ENCODE data around the gene SMYD3. TPM values are rescaled to one million over a fixed set of nuclear protein-coding genes. Genes with fewer than 3 reads are reported as not detected.

SMYD3 gene
- total RNA-seq, 2 experiments from 2014 or later, result 17.1 TPM

DNA sequence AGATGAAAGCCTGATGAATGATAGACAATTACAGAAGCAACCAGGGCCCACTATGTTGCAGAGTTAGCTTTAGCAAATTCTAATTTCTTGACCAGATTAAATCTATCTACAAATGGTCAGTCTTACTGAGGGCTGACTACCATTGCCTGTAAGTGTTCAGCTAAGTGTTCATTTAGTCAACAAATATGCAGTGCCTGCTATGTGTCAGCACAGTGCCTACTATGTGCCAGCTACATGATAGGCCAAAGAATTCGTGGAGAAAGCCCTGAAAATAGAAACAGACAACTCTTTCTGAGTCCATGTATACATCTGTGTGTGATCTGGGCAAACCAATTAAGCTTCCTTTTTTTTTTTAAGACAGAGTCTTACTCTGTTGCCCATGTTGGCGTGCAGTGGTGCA, 212.8 kb downstream of the SMYD3 start:
- POLR2A ChIA-PET, result no interaction called here
- Mint-ChIP-seq H3K27me3 (no peaks in the 10 kb centered on the region), H3K9me3 (no peaks in the 10 kb centered on the region), H3K27ac (no peak overlapping the region), H3K36me3 (ENCODE audit: low read depth) (no peaks in the 10 kb centered on the region), H3K4me3 (no peak overlapping the region), H3K4me1 (peaks cover 4% of the 10 kb centered on the region)
- no peak for DNase-seq
- CTCF ChIA-PET, result no interaction called here

DNA sequence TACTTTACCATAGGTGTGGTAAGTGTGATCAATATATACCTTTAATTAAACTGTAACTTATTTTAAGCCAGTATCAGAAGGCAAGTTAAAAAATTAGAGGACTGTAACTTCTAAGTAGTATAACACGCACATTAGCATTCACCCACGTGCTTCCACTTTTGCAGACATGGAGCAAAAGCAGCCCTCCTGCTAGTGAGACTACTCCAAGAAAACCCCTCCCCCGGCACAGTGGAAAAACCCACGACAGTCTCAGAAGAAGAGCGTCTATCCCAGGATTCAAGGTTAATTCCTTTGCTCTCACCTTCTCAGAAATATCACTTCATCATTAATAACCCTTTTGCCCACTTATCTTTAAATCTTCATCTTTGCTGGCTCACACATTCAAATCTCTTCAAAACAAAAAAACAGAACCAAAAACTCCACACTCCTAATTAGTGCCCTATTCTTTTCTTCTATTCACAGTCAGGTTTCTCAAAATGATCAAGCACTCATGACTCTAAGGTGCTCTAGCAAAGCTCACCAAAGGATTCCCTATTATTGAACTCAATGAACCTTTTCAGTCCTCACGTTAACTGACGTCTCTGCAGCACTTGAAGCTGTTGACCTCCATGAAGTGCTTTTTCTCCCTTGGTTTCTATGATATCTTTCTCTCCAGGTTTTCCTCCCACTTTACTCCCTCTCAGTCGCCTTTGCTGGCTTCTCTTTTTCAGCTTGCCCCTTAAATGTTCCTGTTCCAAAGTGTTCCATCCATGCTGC, 213.5 kb downstream of the SMYD3 start:
- Mint-ChIP-seq H3K9me3 (no peaks in the 10 kb centered on the region), H3K27ac (no peak overlapping the region), H3K36me3 (ENCODE audit: low read depth) (no peaks in the 10 kb centered on the region), H3K27me3 (no peaks in the 10 kb centered on the region), H3K4me1 (peaks cover 4% of the 10 kb centered on the region), H3K4me3 (no peak overlapping the region)
- no peak for DNase-seq
- POLR2A ChIA-PET, result no interaction called here
- CTCF ChIA-PET, result no interaction called here

DNA sequence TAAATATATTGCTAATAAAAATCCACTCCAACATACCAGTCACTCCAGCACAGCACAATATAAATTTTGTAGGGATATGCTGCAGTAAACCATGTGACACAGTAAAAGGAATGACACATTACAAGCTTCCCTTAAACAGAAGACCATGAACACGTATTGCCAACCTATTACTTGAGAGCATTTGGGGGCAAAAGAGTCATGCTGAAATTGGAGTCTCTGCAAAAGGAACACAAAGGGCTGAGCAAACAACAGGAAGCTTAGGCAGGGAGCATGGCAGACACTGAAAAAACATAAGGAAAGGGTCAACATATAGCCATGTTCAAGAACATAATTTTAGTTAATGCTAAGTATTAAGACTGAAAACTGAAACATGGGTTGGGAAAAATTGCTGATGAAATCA, 214.5 kb downstream of the SMYD3 start:
- Mint-ChIP-seq H3K27ac (no peak overlapping the region), H3K27me3 (no peaks in the 10 kb centered on the region), H3K36me3 (ENCODE audit: low read depth) (no peaks in the 10 kb centered on the region), H3K4me3 (no peak overlapping the region), H3K9me3 (no peaks in the 10 kb centered on the region), H3K4me1 (peaks cover 4% of the 10 kb centered on the region)
- CTCF ChIA-PET, result no interaction called here
- no peak for DNase-seq
- POLR2A ChIA-PET, result no interaction called here

DNA sequence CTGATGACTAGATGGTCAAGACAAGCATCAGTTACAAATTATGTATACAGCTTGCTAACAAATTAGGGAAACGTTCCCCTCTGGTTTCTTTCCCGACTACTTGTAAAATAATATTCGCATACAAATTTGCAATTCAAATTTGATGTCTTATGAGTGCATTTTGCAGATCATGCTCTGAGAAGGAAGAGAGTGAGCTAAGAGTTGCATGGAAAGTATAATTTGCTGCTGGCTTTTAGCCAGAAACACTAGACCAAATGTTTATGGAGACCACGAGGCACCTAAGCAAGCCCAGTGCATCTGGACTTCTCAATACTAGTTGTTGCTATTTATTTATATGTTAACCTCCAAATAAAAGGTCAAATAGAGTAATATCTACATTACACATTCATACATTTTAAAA, 216.0 kb downstream of the SMYD3 start:
- peaks cover 3% of the 10 kb centered on the region for H3K4me1 Mint-ChIP-seq
- no peak overlapping the region for H3K27ac Mint-ChIP-seq
- no peak for DNase-seq
- CTCF ChIA-PET, result no interaction called here
- H3K4me3 Mint-ChIP-seq, result no peak overlapping the region
- POLR2A ChIA-PET, result no interaction called here
- no peaks in the 10 kb centered on the region for H3K27me3 Mint-ChIP-seq
- no peaks in the 10 kb centered on the region for H3K36me3 Mint-ChIP-seq (ENCODE audit: low read depth)
- no peaks in the 10 kb centered on the region for H3K9me3 Mint-ChIP-seq

DNA sequence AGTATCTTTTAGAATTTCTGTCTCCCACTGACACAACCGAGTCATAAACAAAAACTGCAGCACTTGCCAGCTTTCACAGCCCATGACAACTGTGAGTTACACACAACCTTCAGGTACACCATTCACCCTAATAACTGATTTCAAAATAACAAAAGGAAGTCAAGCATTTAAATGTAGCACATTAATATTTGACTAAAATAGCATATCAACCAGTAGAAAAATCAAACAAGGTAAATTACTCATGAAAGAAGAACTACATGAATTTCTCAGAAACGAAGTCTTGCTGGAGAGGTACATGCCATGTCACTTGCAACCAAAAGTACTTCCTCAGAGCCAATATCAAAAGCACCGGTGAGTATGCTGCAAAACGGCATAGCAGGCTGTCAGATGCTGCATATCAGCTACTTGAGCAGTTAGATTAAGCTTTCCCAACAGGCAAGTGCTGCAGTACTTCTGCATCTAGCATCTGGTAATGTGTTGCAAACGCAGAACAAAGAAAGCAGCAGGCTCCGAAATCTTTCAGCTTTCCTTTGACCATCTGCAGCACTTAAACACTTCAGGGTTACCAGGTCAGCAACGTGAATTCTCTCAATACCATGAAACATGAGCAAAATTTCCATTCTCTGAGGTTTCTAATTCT, 223.2 kb downstream of the SMYD3 start:
- no peaks in the 10 kb centered on the region for H3K4me1 Mint-ChIP-seq
- POLR2A ChIA-PET, result no interaction called here
- no peak for DNase-seq
- no peaks in the 10 kb centered on the region for H3K9me3 Mint-ChIP-seq
- no peaks in the 10 kb centered on the region for H3K36me3 Mint-ChIP-seq (ENCODE audit: low read depth)
- H3K27me3 Mint-ChIP-seq, result no peaks in the 10 kb centered on the region
- no peak overlapping the region for H3K27ac Mint-ChIP-seq
- CTCF ChIA-PET, result no interaction called here
- H3K4me3 Mint-ChIP-seq, result no peak overlapping the region

DNA sequence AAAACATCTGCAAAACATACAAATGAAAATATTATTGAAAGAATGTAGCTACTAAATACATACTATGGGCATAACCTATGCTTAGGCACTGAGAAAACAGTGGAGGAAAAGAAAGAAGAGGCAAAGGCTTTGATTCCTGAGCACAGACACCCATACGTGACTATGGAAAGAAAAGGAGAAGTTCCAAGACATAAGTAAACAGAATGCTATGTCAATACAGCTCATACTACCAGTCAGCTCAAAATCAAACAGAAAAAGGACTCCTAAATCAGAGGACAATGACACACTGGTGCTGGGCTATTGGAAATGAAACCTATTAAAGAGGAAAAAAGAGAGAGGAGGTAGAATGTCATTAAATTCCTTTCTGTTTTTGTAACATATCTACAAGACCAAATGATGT, 225.4 kb downstream of the SMYD3 start:
- DNase-seq, result no peak
- H3K27me3 Mint-ChIP-seq, result no peaks in the 10 kb centered on the region
- ChIA-PET CTCF (no interaction called here), POLR2A (no interaction called here)
- H3K9me3 Mint-ChIP-seq, result no peaks in the 10 kb centered on the region
- no peak overlapping the region for H3K27ac Mint-ChIP-seq
- no peaks in the 10 kb centered on the region for H3K36me3 Mint-ChIP-seq (ENCODE audit: low read depth)
- no peak overlapping the region for H3K4me3 Mint-ChIP-seq
- no peaks in the 10 kb centered on the region for H3K4me1 Mint-ChIP-seq

DNA sequence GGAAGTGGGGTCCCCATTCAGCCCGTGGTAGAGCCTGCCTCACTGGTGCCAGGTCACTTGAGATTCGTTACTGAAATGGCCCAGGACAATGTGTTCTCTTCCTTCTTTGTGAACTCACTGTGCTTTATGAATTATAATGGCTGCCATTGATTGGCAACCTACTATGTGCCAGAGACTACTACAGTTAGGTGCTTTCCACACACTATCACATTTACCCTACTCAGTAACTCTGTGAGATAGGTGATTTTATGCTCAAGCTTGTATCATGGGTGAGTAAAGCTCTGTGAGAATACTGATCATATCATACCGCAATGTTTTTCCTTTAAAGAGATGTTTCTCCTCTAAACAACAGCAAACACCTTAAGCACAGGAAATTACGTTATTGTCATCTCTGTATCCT, 225.9 kb downstream of the SMYD3 start:
- ChIA-PET CTCF (no interaction called here), POLR2A (no interaction called here)
- Mint-ChIP-seq H3K36me3 (ENCODE audit: low read depth) (no peaks in the 10 kb centered on the region), H3K27me3 (no peaks in the 10 kb centered on the region), H3K9me3 (no peaks in the 10 kb centered on the region), H3K4me3 (no peak overlapping the region), H3K27ac (no peak overlapping the region), H3K4me1 (no peaks in the 10 kb centered on the region)
- no peak for DNase-seq

DNA sequence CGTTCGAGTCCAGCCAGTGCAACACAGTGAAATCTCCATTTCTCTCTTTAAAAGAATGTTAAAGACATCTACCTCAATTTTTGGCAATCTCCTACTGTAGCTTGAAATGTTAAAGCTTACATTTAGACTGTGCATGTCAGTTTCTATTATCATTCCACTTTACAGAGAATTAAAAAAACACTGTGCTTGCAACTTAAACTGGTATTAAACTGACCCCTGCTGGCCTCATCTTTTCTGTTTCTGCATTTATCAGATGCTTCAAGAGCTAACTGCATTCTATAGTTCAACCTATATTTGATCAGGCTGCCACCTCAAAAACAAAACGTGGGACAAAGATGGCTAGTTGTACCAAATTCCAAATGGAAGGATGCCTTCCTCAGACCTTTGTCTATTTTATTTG, 226.5 kb downstream of the SMYD3 start:
- no peaks in the 10 kb centered on the region for H3K27me3 Mint-ChIP-seq
- H3K4me1 Mint-ChIP-seq, result no peaks in the 10 kb centered on the region
- POLR2A ChIA-PET, result no interaction called here
- H3K4me3 Mint-ChIP-seq, result no peak overlapping the region
- H3K9me3 Mint-ChIP-seq, result no peaks in the 10 kb centered on the region
- CTCF ChIA-PET, result interaction anchor here (0.8 kb wide), 1 partner anchor 10 kb away, joined by 3 read pairs; no protein-coding TSS in a partner anchor
- H3K36me3 Mint-ChIP-seq (ENCODE audit: low read depth), result no peaks in the 10 kb centered on the region
- DNase-seq, result no peak
- no peak overlapping the region for H3K27ac Mint-ChIP-seq

DNA sequence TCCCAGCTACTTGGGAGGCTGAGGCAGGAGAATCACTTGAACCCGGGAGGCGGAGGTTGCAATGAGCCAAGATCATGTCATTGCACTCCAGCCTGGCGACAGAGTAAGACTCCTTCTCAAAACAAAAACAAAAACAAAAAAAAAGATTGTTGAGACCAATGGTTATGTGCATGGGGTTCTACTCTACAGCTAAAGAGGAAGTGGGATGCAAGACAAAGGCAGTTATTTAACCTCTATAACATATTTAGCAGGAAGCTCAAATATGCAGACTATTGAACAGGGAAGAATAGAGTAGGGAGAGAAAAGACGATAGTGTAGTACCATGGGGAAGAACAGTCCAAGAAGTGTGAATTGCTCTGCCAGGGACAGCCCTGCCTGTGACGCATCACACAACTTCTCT, 227.7 kb downstream of the SMYD3 start:
- Mint-ChIP-seq H3K9me3 (no peaks in the 10 kb centered on the region), H3K27ac (no peak overlapping the region), H3K4me1 (no peaks in the 10 kb centered on the region), H3K27me3 (no peaks in the 10 kb centered on the region), H3K4me3 (no peak overlapping the region), H3K36me3 (ENCODE audit: low read depth) (no peaks in the 10 kb centered on the region)
- CTCF ChIA-PET, result interaction anchor here (0.5 kb wide), 1 partner anchor 772 kb away, joined by 6 read pairs; no protein-coding TSS in a partner anchor
- DNase-seq, result no peak
- POLR2A ChIA-PET, result no interaction called here

DNA sequence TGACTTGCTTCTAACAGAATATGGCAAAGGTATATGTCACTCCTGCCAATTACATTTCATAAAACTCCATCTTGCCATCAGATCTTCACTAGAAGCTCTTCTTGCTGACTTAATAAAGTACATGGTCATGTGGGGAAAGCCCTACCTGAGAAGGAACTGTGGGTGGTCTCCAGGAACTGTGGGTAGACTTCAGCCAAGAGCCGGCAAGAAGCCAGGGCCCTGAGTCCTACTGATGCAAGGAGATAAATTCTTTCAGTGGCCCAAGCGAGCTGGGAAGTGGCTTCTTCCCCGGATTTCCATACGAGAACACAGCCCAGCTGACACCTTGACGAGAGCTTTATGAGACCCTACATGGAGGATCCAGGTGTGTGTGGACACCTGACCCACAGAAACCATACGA, 228.7 kb downstream of the SMYD3 start:
- no peaks in the 10 kb centered on the region for H3K36me3 Mint-ChIP-seq (ENCODE audit: low read depth)
- H3K4me3 Mint-ChIP-seq, result no peak overlapping the region
- H3K27ac Mint-ChIP-seq, result no peak overlapping the region
- no peaks in the 10 kb centered on the region for H3K27me3 Mint-ChIP-seq
- H3K4me1 Mint-ChIP-seq, result no peaks in the 10 kb centered on the region
- no peaks in the 10 kb centered on the region for H3K9me3 Mint-ChIP-seq
- ChIA-PET CTCF (interaction anchor here (0.6 kb wide), 1 partner anchor 1046 kb away, joined by 6 read pairs; no protein-coding TSS in a partner anchor), POLR2A (no interaction called here)
- DNase-seq, result no peak

DNA sequence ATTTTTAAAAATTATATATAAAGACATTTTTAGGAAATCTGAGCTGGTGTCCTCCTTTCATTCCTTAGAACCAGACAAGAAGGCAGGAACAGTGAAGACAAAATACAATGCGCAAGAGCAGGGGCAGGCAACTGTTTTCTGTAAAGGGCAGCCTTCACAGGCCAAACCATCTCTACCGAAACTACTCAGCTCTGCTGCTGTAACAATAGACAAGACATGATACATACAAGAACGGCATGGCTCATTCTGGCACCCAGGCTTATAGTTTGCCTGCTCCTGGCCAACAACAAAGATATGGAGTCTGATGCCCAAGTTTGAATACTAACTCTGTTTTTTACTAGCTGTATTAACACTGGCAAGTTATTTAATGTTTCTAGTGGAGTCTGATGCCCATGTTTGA, 232.0 kb downstream of the SMYD3 start:
- H3K27me3 Mint-ChIP-seq, result no peaks in the 10 kb centered on the region
- ChIA-PET CTCF (no interaction called here), POLR2A (no interaction called here)
- no peaks in the 10 kb centered on the region for H3K36me3 Mint-ChIP-seq (ENCODE audit: low read depth)
- H3K27ac Mint-ChIP-seq, result no peak overlapping the region
- no peak for DNase-seq
- H3K9me3 Mint-ChIP-seq, result peaks cover 2% of the 10 kb centered on the region
- H3K4me3 Mint-ChIP-seq, result no peak overlapping the region
- no peaks in the 10 kb centered on the region for H3K4me1 Mint-ChIP-seq

DNA sequence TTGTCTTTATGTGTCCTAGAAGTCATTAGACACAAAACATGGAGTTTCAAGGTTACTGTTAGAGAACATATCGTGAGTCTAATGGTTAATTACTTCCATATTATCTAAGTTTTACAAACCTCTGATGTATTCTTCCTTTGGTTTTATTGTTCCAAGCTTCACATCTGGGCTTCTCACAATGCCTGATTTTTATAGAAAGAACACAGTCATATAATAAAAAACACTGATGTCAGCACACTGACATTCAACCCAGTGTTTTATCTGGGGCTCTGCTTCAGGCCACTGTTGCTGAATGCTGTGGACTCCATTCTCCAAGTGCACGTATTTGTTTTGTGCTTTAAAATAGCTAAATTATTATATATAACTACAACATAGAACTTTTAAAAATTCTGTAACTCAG, 232.9 kb downstream of the SMYD3 start:
- H3K9me3 Mint-ChIP-seq, result peaks cover 2% of the 10 kb centered on the region
- DNase-seq, result no peak
- no peak overlapping the region for H3K4me3 Mint-ChIP-seq
- no peaks in the 10 kb centered on the region for H3K4me1 Mint-ChIP-seq
- H3K36me3 Mint-ChIP-seq (ENCODE audit: low read depth), result no peaks in the 10 kb centered on the region
- ChIA-PET CTCF (no interaction called here), POLR2A (no interaction called here)
- H3K27me3 Mint-ChIP-seq, result no peaks in the 10 kb centered on the region
- H3K27ac Mint-ChIP-seq, result no peak overlapping the region

DNA sequence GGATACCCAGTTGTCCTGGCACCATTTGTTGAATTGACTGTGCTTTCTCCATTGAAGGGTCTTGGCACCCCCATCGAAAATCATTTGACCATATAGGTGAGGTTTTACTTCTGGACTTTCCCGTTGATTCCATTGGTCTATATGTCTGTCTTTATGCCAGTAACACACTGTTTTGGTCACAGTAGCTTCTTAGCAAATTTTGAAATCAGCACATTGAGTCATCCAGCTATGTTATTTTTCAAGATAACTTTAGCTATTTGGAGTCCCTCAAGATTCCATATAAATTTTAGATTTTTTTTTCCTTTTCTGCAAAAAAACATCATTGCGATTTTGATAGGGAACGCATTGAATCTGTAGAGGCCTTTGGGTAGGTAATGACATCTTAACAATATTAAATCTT, 235.6 kb downstream of the SMYD3 start:
- Mint-ChIP-seq H3K9me3 (peaks cover 4% of the 10 kb centered on the region), H3K27ac (no peak overlapping the region), H3K27me3 (no peaks in the 10 kb centered on the region), H3K36me3 (ENCODE audit: low read depth) (no peaks in the 10 kb centered on the region), H3K4me1 (no peaks in the 10 kb centered on the region), H3K4me3 (no peak overlapping the region)
- DNase-seq, result no peak
- ChIA-PET POLR2A (no interaction called here), CTCF (no interaction called here)

DNA sequence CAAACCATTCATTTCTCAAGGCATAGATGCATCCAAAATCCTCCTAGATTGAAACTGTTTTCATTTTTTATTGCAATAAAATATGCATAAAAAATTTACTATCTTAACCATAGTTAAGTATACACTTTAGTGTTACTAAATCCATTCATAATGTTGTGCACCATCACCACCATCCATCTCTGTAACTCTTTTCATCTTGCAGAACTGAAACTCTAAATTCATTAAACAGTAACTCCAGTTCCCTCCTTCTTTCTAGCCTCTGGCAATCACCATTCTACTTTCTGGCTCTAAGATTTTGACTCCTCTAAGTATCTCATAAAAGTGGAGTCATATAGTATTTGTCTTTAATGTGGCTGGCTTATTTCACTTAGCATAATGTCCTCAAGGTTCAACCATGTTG, 236.8 kb downstream of the SMYD3 start:
- Mint-ChIP-seq H3K4me3 (no peak overlapping the region), H3K9me3 (peaks cover 4% of the 10 kb centered on the region), H3K36me3 (ENCODE audit: low read depth) (no peaks in the 10 kb centered on the region), H3K27me3 (no peaks in the 10 kb centered on the region), H3K27ac (no peak overlapping the region), H3K4me1 (no peaks in the 10 kb centered on the region)
- ChIA-PET POLR2A (no interaction called here), CTCF (no interaction called here)
- no peak for DNase-seq

Measured in activated CD4-positive, alpha-beta T cell treated with anti-CD3 and anti-CD28 coated beads, Interleukin-2, amount 10 ng/mL, durations not matched to agents 7 days and 5 days (primary cell).